Measurements from ENCODE around the gene OR9Q1.
"Not testable (repeated sequence)": the region's sequence is repeated elsewhere in the genome, so short reads cannot be mapped to it uniquely, and the experiment has no call there.

Gene OR9Q1

DNA sequence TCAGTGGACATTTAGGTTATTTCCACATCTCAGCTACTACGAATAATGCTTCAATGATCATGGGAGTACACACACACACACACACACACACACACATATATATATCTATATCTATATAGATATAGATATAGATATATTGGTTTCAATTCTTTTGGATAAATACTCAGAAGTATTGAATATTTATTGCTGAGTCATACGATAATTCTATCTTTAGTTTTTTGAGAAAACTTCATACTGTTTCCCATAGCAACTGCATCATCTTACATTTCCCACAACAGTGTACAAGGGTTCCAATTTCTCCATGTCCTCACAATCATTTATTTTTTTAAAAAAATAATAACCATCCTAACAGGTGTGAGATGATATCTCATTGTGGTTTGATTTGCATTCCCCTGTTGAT lies 172.3 kb downstream of the OR9Q1 start:
- H3K4me1 ChIP-seq (ENCODE audit: control insufficient read depth, low read depth, low read length), result no peaks in the 10 kb centered on the region

DNA sequence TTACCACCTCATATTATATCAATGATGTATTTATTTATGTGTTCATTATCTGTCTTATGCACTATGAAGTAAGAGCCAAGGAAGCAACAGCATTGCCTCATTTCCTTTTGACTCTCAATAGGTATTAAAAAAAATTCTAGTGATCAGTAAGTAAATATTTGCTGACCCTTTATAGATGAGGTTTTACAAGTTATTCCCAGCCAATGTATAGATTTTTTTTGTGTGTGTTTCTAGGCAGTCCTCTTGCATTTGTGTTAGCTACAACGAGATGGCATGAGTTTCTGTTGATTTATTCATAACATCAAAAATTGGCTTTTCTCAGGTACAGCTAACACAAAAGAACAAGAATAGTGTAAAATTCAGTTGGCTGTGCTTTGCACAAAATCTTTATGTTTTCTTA lies 175.6 kb downstream of the OR9Q1 start:
- Histone ChIP-seq H3K4me3 (ENCODE audit: low read length) (no peak overlapping the region), H3K27ac (ENCODE audit: low read length) (no peak overlapping the region), H3K9ac (ENCODE audit: low read length) (no peak overlapping the region), H3K9me3 (ENCODE audit: control insufficient read depth, low read depth, low read length) (peaks cover 21% of the 10 kb centered on the region), H3K27me3 (ENCODE audit: control insufficient read depth, insufficient read depth, low read length) (no peaks in the 10 kb centered on the region), H3K4me1 (ENCODE audit: control insufficient read depth, low read depth, low read length) (no peaks in the 10 kb centered on the region), H3K36me3 (ENCODE audit: control insufficient read depth, low read depth, low read length) (no peaks in the 10 kb centered on the region)

More for the DNA sequence above, 172.3 kb downstream of the OR9Q1 start:
- H3K36me3 ChIP-seq (ENCODE audit: control insufficient read depth, low read depth, low read length), result no peaks in the 10 kb centered on the region
- H3K9ac ChIP-seq (ENCODE audit: low read length), result no peak overlapping the region
- no peak overlapping the region for H3K27ac ChIP-seq (ENCODE audit: low read length)
- no peaks in the 10 kb centered on the region for H3K27me3 ChIP-seq (ENCODE audit: control insufficient read depth, insufficient read depth, low read length)
- H3K4me3 ChIP-seq (ENCODE audit: low read length), result no peak overlapping the region
- peaks cover 21% of the 10 kb centered on the region for H3K9me3 ChIP-seq (ENCODE audit: control insufficient read depth, low read depth, low read length)

DNA sequence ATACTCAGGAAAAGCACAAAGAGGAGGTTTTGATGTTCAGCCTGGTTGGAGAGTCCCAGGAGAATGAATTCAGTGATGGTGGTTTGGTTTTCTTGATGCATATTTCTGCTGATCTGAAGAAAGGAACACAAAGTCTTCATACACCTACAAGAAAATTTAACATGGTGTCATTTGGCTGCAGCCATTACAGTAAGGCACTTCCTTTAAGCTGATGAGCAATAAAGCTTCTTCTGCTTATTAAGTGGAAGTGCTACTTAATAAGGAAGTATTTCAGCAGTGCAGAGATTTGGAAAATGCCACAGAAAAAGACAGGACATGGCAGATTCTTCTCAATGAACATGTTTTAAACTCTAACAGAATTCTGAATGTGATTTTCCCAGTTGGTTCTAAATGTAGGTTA lies 180.4 kb downstream of the OR9Q1 start, which contains the start of gene OR1S2:
Gene OR1S2 (minus strand): TSS at position 101 of the 400 bp plus-strand sequence. CDS start 0 bp downstream, at position 101.
- Histone ChIP-seq H3K27me3 (ENCODE audit: control insufficient read depth, insufficient read depth, low read length) (no peaks in the 10 kb centered on the region), H3K4me1 (ENCODE audit: control insufficient read depth, low read depth, low read length) (no peaks in the 10 kb centered on the region), H3K36me3 (ENCODE audit: control insufficient read depth, low read depth, low read length) (no peaks in the 10 kb centered on the region), H3K27ac (ENCODE audit: low read length) (no peak within 1 kb of the TSS), H3K9ac (ENCODE audit: low read length) (no peak within 1 kb of the TSS), H3K4me3 (ENCODE audit: low read length) (no peak within 1 kb of the TSS), H3K9me3 (ENCODE audit: control insufficient read depth, low read depth, low read length) (peaks cover 5% of the 10 kb centered on the region)

DNA sequence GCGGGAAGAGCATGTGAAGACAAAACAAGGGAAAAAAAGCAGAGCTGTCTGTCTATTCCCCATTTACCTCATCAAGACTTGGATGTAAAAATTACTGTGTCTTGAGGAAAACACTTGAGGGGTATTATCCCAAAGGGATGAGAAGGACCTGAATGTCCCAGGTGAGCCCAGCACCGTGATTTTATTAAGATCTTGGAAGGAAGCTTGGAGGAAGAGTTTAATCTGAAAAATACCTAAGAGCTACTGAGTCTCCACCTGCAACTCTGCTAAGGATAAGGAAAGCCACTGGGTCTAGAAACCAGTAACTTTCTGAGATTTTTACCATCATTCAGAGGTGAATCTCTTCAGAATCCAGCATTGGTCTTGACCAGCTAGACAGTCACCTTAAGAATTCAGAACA lies 188.7 kb downstream of the OR9Q1 start, which contains the start of gene OR1S1:
Gene OR1S1 (plus strand): TSS at position 301 of the 400 bp plus-strand sequence.
- not testable (repeated sequence) for H3K27me3 ChIP-seq (ENCODE audit: control insufficient read depth, insufficient read depth, low read length); H3K27ac ChIP-seq (ENCODE audit: low read length); H3K4me3 ChIP-seq (ENCODE audit: low read length); H3K4me1 ChIP-seq (ENCODE audit: control insufficient read depth, low read depth, low read length); H3K9ac ChIP-seq (ENCODE audit: low read length); H3K36me3 ChIP-seq (ENCODE audit: control insufficient read depth, low read depth, low read length); H3K9me3 ChIP-seq (ENCODE audit: control insufficient read depth, low read depth, low read length)

DNA sequence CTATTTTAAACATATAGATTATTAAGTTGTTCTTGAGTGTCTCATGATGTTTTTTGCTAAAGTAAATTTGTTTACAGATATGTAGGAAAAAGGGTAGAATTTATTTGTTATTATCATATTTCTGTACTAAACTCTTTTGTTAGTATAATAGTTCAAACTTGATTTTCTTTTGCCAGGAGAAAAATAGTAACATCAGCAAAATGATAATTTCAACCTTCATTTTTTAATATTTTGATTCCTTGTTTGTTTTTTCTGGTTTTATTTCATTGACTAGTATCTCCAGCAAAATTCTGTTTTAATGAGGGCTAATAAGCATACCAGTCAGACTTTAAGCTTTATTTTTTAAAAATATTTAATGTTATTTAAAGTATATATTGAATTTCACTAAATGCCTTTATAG lies 192.8 kb downstream of the OR9Q1 start:
- Histone ChIP-seq H3K27me3 (ENCODE audit: control insufficient read depth, insufficient read depth, low read length) (no peaks in the 10 kb centered on the region), H3K4me1 (ENCODE audit: control insufficient read depth, low read depth, low read length) (no peaks in the 10 kb centered on the region), H3K4me3 (ENCODE audit: low read length) (no peak overlapping the region), H3K27ac (ENCODE audit: low read length) (no peak overlapping the region), H3K9me3 (ENCODE audit: control insufficient read depth, low read depth, low read length) (no peaks in the 10 kb centered on the region), H3K36me3 (ENCODE audit: control insufficient read depth, low read depth, low read length) (no peaks in the 10 kb centered on the region), H3K9ac (ENCODE audit: low read length) (no peak overlapping the region)

DNA sequence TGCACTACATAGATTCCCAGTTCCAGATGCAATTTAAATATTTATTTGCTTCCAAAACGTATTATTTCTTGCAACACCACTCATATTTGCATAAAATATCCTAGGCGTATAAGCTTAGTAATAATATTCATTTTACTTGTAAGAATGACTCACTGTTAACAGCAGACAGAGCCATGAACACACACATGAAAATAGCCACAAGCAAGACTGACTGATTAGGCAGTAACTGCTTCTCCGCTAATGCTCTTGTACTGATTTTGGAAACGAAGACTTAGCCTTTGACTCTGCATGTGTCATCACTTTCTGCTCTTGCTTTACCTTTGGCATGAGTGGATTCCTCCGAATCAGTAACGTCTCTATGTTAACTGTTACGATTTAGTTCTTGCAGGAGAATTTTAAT lies 199.0 kb downstream of the OR9Q1 start:
- Histone ChIP-seq H3K27ac (ENCODE audit: low read length) (no peak overlapping the region), H3K4me3 (ENCODE audit: low read length) (no peak overlapping the region), H3K9me3 (ENCODE audit: control insufficient read depth, low read depth, low read length) (no peaks in the 10 kb centered on the region), H3K9ac (ENCODE audit: low read length) (no peak overlapping the region), H3K36me3 (ENCODE audit: control insufficient read depth, low read depth, low read length) (no peaks in the 10 kb centered on the region), H3K4me1 (ENCODE audit: control insufficient read depth, low read depth, low read length) (no peaks in the 10 kb centered on the region), H3K27me3 (ENCODE audit: control insufficient read depth, insufficient read depth, low read length) (no peaks in the 10 kb centered on the region)

DNA sequence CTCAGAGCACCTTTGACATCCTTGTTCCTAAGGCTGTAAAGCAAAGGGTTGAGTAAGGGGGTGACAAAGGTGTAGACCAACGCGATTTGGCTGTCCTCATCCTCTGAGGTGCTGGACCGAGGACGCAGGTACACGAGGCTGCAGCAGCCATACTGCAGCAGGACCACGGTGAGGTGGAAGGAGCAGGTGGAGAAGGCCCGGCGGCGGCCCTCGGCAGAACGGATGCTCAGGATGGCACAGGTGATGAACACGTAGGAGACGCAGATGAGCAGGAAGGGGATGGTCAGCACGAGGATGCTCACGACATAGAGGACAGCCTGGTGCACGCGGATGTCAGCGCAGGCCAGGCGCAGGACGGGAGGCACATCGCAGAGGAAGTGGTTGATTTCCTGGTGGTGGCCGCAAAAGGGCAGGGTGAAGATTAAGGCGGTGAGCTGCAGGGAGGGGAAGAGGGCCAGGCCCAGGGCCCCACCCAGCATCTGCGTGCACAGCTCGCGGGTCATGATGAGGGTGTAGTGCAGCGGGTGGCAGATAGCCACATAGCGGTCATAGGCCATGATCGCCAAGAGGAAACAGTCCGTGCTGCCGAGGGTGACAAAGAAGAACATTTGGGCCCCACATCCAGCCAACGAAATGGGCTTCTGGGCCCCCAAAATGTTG lies 204.4 kb downstream of the OR9Q1 start:
- Histone ChIP-seq H3K4me3 (ENCODE audit: low read length) (no peak overlapping the region), H3K27ac (ENCODE audit: low read length) (no peak overlapping the region), H3K36me3 (ENCODE audit: control insufficient read depth, low read depth, low read length) (no peaks in the 10 kb centered on the region), H3K9me3 (ENCODE audit: control insufficient read depth, low read depth, low read length) (no peaks in the 10 kb centered on the region), H3K4me1 (ENCODE audit: control insufficient read depth, low read depth, low read length) (no peaks in the 10 kb centered on the region), H3K27me3 (ENCODE audit: control insufficient read depth, insufficient read depth, low read length) (no peaks in the 10 kb centered on the region), H3K9ac (ENCODE audit: low read length) (no peak overlapping the region)
